ENCODE results near the gene NCK1.
A peak's percentile ranks its signal among the peaks of the same experiment; 100 is the strongest.

Gene NCK1

DNA sequence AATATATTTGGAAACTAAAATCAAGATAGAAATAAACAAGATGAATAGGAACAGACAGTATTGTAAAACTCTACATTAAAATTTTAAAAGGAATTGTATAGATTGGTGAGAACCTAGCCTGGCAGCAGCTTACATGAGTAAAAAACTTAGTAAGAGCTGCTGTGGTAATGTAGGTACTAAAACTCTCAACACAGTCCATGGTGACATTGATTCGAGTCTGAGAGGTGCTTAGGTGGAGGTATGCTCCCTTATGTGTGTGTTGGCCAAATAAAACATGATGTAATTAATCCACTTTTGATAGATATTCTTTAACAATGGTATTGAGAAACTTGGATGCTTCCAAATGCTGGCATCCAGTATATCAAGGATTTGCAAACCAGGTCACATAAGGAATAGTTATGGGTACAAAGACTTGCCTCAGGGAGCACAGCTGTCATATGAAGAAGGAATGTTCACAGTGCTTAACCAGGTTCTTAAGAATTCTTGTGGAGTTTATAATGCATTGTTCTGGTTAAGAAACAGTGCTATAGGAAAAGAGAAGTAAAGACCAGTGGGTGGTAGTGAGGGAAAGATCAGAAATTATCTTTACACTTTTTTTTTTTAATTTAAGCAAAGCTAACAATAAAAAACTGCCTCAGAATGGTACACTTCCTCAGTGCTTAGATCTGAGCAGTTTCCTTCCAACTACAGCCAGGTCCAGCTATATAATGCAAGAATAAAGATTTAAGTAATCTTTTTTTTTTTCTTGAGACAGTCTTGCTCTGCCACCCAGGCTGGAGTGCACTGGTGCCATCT lies 71.2 kb downstream of the NCK1 start:
- no peak overlapping the region for H3K4me3 ChIP-seq (ENCODE audit: low read depth, low read length)
- in situ Hi-C loops (cut with HindIII; ENCODE audit: low sequenced_read_pairs): no loop called here
- DNase-seq (ENCODE audit: low read depth, low spot score): no peak
- TF ChIP-seq, protein P1, sequence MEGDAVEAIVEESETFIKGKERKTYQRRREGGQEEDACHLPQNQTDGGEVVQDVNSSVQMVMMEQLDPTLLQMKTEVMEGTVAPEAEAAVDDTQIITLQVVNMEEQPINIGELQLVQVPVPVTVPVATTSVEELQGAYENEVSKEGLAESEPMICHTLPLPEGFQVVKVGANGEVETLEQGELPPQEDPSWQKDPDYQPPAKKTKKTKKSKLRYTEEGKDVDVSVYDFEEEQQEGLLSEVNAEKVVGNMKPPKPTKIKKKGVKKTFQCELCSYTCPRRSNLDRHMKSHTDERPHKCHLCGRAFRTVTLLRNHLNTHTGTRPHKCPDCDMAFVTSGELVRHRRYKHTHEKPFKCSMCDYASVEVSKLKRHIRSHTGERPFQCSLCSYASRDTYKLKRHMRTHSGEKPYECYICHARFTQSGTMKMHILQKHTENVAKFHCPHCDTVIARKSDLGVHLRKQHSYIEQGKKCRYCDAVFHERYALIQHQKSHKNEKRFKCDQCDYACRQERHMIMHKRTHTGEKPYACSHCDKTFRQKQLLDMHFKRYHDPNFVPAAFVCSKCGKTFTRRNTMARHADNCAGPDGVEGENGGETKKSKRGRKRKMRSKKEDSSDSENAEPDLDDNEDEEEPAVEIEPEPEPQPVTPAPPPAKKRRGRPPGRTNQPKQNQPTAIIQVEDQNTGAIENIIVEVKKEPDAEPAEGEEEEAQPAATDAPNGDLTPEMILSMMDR (IDR thresholded peaks at IDR 0.05; ENCODE audit: low read depth, low read length): no peak

- DNase-seq (ENCODE audit: low read depth, low spot score): no peak
- TF ChIP-seq, protein P1 (IDR thresholded peaks at IDR 0.05; ENCODE audit: low read depth, low read length): no peak
- H3K4me3 ChIP-seq (ENCODE audit: low read depth, low read length): no peak overlapping the region
- in situ Hi-C loops (cut with HindIII; ENCODE audit: low sequenced_read_pairs): no loop called here
Observed at GRCh38 chr3:136937175-136937574, 75.2 kb downstream of the NCK1 start.

DNA sequence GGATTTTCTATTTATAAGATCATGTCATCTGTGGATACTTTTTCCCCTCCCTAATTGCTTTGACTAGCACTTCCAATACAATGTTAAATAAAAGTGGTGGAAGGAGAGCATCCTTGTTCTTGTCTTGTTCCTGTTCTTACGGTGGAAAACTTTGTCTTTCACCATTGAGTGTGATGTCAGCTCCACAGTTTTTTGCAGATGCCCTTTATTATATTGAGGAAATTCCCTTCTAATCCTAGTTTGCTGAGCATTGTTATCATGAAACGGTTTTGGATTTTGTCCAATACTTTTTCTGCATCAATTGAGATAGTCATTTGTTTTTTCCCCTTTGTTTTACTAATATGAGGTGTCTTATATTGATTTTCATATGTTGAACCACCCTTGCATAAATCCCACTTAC lies 75.8 kb downstream of the NCK1 start:
- in situ Hi-C loops (cut with HindIII; ENCODE audit: low sequenced_read_pairs): no loop called here
- TF ChIP-seq, protein P1 (IDR thresholded peaks at IDR 0.05; ENCODE audit: low read depth, low read length): no peak
- no peak overlapping the region for H3K4me3 ChIP-seq (ENCODE audit: low read depth, low read length)
- no peak for DNase-seq (ENCODE audit: low read depth, low spot score)

DNA sequence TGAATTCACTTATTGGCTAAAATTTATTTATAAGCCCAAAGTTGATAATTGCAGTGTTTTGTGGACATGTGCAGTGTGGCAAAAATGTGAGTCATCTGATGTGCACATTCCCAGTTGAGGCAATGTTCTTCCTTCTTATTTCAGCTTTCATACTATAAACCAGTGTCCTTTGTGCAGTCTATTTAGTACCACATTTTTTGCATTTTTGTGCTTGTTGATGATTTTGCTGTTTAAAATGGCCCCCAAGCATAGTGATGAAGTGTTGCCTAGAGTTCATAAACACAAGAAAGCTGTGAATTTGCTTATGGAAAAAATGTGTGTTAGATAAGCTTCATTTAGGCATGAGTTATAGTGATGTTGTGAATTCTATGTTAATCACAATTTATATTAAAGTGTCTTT lies 76.3 kb downstream of the NCK1 start:
- no peak overlapping the region for H3K4me3 ChIP-seq (ENCODE audit: low read depth, low read length)
- DNase-seq (ENCODE audit: low read depth, low spot score): peak; percentile 45
- in situ Hi-C loops (cut with HindIII; ENCODE audit: low sequenced_read_pairs): no loop called here
- TF ChIP-seq, protein P1 (IDR thresholded peaks at IDR 0.05; ENCODE audit: low read depth, low read length): no peak

- DNase-seq (ENCODE audit: low read depth, low spot score): no peak
- in situ Hi-C loops (cut with HindIII; ENCODE audit: low sequenced_read_pairs): no loop called here
- H3K4me3 ChIP-seq (ENCODE audit: low read depth, low read length): no peak overlapping the region
- TF ChIP-seq, protein P1 (IDR thresholded peaks at IDR 0.05; ENCODE audit: low read depth, low read length): no peak
Observed at GRCh38 chr3:136939489-136939888, 77.5 kb downstream of the NCK1 start.

DNA sequence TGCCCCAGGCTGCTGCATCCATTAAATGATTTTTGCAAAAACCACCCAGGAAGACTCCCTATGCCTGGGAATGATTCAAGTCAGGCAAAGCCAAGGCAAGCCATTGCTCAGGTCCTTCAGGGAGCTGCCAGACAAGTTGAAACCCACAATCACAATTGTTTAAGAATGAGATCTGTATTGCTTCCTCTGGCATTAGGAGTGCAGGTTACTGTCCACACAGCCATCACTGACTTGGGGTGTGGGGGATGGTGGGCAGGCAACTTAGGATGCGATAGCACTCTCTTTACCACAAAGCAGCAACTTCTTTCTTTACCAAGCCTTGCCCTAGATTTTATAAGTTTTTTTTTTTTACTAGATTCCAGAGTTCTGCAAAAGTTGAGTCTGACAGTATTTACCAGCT lies 80.8 kb downstream of the NCK1 start:
- TF ChIP-seq, protein P1 (IDR thresholded peaks at IDR 0.05; ENCODE audit: low read depth, low read length): no peak
- H3K4me3 ChIP-seq (ENCODE audit: low read depth, low read length): no peak overlapping the region
- in situ Hi-C loops (cut with HindIII; ENCODE audit: low sequenced_read_pairs): no loop called here
- no peak for DNase-seq (ENCODE audit: low read depth, low spot score)
